HS-27A (cell line): ENCODE results near the gene MAGI1.
"Not testable (repeated sequence)": the region's sequence is repeated elsewhere in the genome, so short reads cannot be mapped to it uniquely, and the experiment has no call there.

Experiments used
- DNase-seq: peaks from one replicate; pipeline ENCODE4 v3.0.0-alpha.2; 2012; ENCODE audit warnings: low read depth, missing footprints

The MAGI1 gene

GRCh38 chr3:65873869-65874268 is 164.8 kb downstream of the MAGI1 start:
- DNase-seq, result no peak

GRCh38 chr3:65873028-65873427 is 165.7 kb downstream of the MAGI1 start:
- DNase-seq, result no peak

GRCh38 chr3:65871305-65872141 is 167.2 kb downstream of the MAGI1 start:
- DNase-seq, result no peak

- DNase-seq, result no peak
These were observed 168.9 kb downstream of the MAGI1 start for GRCh38 chr3:65869798-65870197.

GRCh38 chr3:65867463-65868210 is 171.1 kb downstream of the MAGI1 start:
- DNase-seq, result no peak

GRCh38 chr3:65864357-65864904 is 174.3 kb downstream of the MAGI1 start:
- no peak for DNase-seq

- no peak for DNase-seq
These were observed 177.0 kb downstream of the MAGI1 start for GRCh38 chr3:65861718-65862117.

GRCh38 chr3:65859612-65860011 is 179.1 kb downstream of the MAGI1 start:
- not testable (repeated sequence) for DNase-seq

- DNase-seq, result no peak
These were observed 180.0 kb downstream of the MAGI1 start for GRCh38 chr3:65858749-65859148.

- no peak for DNase-seq
These were observed 181.4 kb downstream of the MAGI1 start for GRCh38 chr3:65857327-65857726.

- DNase-seq, result no peak
These were observed 181.8 kb downstream of the MAGI1 start for GRCh38 chr3:65856907-65857306.

GRCh38 chr3:65855370-65856100 is 183.2 kb downstream of the MAGI1 start:
- DNase-seq, result no peak

GRCh38 chr3:65854606-65855304 is 184.0 kb downstream of the MAGI1 start:
- DNase-seq, result no peak

GRCh38 chr3:65851827-65852226 is 186.9 kb downstream of the MAGI1 start:
- DNase-seq, result no peak

GRCh38 chr3:65850261-65850660 is 188.5 kb downstream of the MAGI1 start:
- no peak for DNase-seq

- no peak for DNase-seq
These were observed 190.7 kb downstream of the MAGI1 start for GRCh38 chr3:65848024-65848423.

GRCh38 chr3:65846936-65847335 is 191.8 kb downstream of the MAGI1 start:
- no peak for DNase-seq

- DNase-seq, result no peak
These were observed 194.3 kb downstream of the MAGI1 start for GRCh38 chr3:65844370-65844769.

- DNase-seq, result no peak
These were observed 195.0 kb downstream of the MAGI1 start for GRCh38 chr3:65843732-65844131.

- no peak for DNase-seq
These were observed 201.1 kb downstream of the MAGI1 start for GRCh38 chr3:65837604-65838003.

GRCh38 chr3:65836047-65836446 is 202.7 kb downstream of the MAGI1 start:
- DNase-seq, result no peak
